Stimulated activated CD4-positive, alpha-beta T cell treated with anti-CD3 and anti-CD28 coated beads, TNF-alpha, amount 100 ng/mL, for 1 hour (primary cell): ENCODE measurements around the gene ZG16B.

Source experiments
- DNase-seq, 3 donors: peaks; one replicate each; pipeline ENCODE4 v3.0.0-alpha.2; 2020; ENCODE audit warnings: low read depth in 3 of 3, low spot score in 1 of 3

The ZG16B gene

GRCh38 chr16:2842340-2843000 is 12.4 kb downstream of the ZG16B start:
- DNase-seq: peak; percentile 10 to 72 (median 34)

- DNase-seq: no peak
Observed at GRCh38 chr16:2843526-2843925, 13.4 kb downstream of the ZG16B start.

GRCh38 chr16:2845116-2845515 is 15.0 kb downstream of the ZG16B start:
- DNase-seq: no peak

- DNase-seq: no peak
Observed at GRCh38 chr16:2846511-2847310, 16.6 kb downstream of the ZG16B start.

- DNase-seq: no peak
Observed at GRCh38 chr16:2848933-2849725, 19.0 kb downstream of the ZG16B start.

GRCh38 chr16:2852003-2852730 is 22.1 kb downstream of the ZG16B start:
- DNase-seq: no peak

- DNase-seq: no peak
Observed at GRCh38 chr16:2852731-2853507, 22.8 kb downstream of the ZG16B start.

- no peak for DNase-seq
Observed at GRCh38 chr16:2853531-2854073, 23.5 kb downstream of the ZG16B start.

GRCh38 chr16:2854700-2855309 is 24.7 kb downstream of the ZG16B start:
- DNase-seq: no peak

GRCh38 chr16:2855536-2855935 is 25.4 kb downstream of the ZG16B start:
- no peak for DNase-seq

GRCh38 chr16:2856061-2856670 is 26.1 kb downstream of the ZG16B start:
- DNase-seq: no peak

GRCh38 chr16:2856686-2857450 is 26.8 kb downstream of the ZG16B start:
- no peak for DNase-seq

- no peak for DNase-seq
Observed at GRCh38 chr16:2857451-2858244, 27.5 kb downstream of the ZG16B start, which contains the start of gene PRSS22. PRSS22 (minus strand) TSS chr16:2858170; CDS start chr16:2858104, 66 bp downstream.

- no peak for DNase-seq
Observed at GRCh38 chr16:2858245-2859025, 28.3 kb downstream of the ZG16B start.

GRCh38 chr16:2859686-2860265 is 29.7 kb downstream of the ZG16B start:
- DNase-seq: no peak

GRCh38 chr16:2860826-2861567 is 30.9 kb downstream of the ZG16B start:
- no peak for DNase-seq
